Keratinocyte (primary cell): Measurements from ENCODE around the gene CCDC9B. TPM values are rescaled to one million over a fixed set of nuclear protein-coding genes. Genes with fewer than 3 reads are reported as not detected.

ENCODE experiments used
- DNase-seq: peaks from one replicate; pipeline ENCODE4 v3.0.0-alpha.2; 2011; ENCODE audit warnings: low read depth, missing footprints, low spot score
- FAIRE-seq: peaks from 2 replicates; lab custom pipeline; 2011; peaks lifted over from hg19 to GRCh38; lab: Jason Lieb, UNC
- H2AFZ ChIP-seq: 2 replicates; pipeline ENCODE4 v1.6.0; 2012; ENCODE audit warnings: low read length, control low read depth, inconsistent platforms; ENCODE audit not compliant: control insufficient read depth
- H3K27ac ChIP-seq: 2 replicates; pipeline ENCODE4 v1.5.1; 2011; ENCODE audit warnings: low read length; ENCODE audit not compliant: control insufficient read depth, insufficient read depth
- H3K27me3 ChIP-seq: 3 replicates; pipeline ENCODE4 v1.6.0; 2011; ENCODE audit warnings: low read length; ENCODE audit not compliant: control insufficient read depth, insufficient read depth; ENCODE audit errors: extremely low read depth
- H3K36me3 ChIP-seq, 2 experiments: 2 replicates in 1 of 2; 3 replicates in 1 of 2; pipeline ENCODE4 v1.5.1; 2011; ENCODE audit warnings: low read length in 2 of 2, mild to moderate bottlenecking in 1 of 2; ENCODE audit not compliant: control insufficient read depth in 2 of 2, insufficient read depth in 2 of 2; ENCODE audit errors: extremely low read depth in 1 of 2
- H3K4me1 ChIP-seq: 3 replicates; pipeline ENCODE4 v1.5.1; 2011; ENCODE audit warnings: low read length; ENCODE audit not compliant: control insufficient read depth, insufficient read depth; ENCODE audit errors: extremely low read depth
- H3K4me2 ChIP-seq: 3 replicates; pipeline ENCODE4 v1.6.0; 2011; ENCODE audit warnings: low read depth, low read length; ENCODE audit not compliant: control insufficient read depth, insufficient read depth; ENCODE audit errors: extremely low read depth
- H3K4me3 ChIP-seq, 3 experiments: fragments of 200-600 bp in 1 of 3; sonication (generic) in 1 of 3; 2 replicates in 2 of 3; 3 replicates in 1 of 3; pipeline ENCODE4 v1.5.1; 2011 to 2016; ENCODE audit warnings: low read length in 3 of 3, mild to moderate bottlenecking in 3 of 3, control low read depth in 2 of 3, inconsistent platforms in 1 of 3, low read depth in 1 of 3, mixed read lengths in 1 of 3, mixed run types in 1 of 3, moderate library complexity in 1 of 3; ENCODE audit not compliant: control insufficient read depth in 2 of 3, insufficient read depth in 2 of 3; ENCODE audit errors: extremely low read depth in 1 of 3
- H3K79me2 ChIP-seq: 2 replicates; pipeline ENCODE4 v1.6.0; 2012; ENCODE audit warnings: low read length; ENCODE audit not compliant: control insufficient read depth, insufficient read depth
- H3K9ac ChIP-seq: 3 replicates; pipeline ENCODE4 v1.6.0; 2011; ENCODE audit warnings: low read length; ENCODE audit not compliant: control insufficient read depth, insufficient read depth; ENCODE audit errors: extremely low read depth
- H3K9me1 ChIP-seq: 3 replicates; pipeline ENCODE4 v1.6.0; 2011; ENCODE audit warnings: low read length; ENCODE audit not compliant: control insufficient read depth, insufficient read depth; ENCODE audit errors: extremely low read depth
- H3K9me3 ChIP-seq: 2 replicates; pipeline ENCODE4 v1.5.1; 2012; ENCODE audit warnings: low read depth, low read length; ENCODE audit not compliant: control insufficient read depth
- H4K20me1 ChIP-seq: 3 replicates; pipeline ENCODE4 v1.6.0; 2011; ENCODE audit warnings: low read length; ENCODE audit not compliant: control insufficient read depth, insufficient read depth; ENCODE audit errors: extremely low read depth
- CTCF ChIP-seq, 3 experiments: IDR thresholded peaks in 1 of 3; conservative IDR thresholded peaks in 1 of 3; optimal IDR thresholded peaks in 1 of 3; 2 replicates in 2 of 3; 3 replicates in 1 of 3; pipeline versions ENCODE3 to v1.5.1; 2011; ENCODE audit warnings: low read length in 3 of 3, mild to moderate bottlenecking in 3 of 3, moderate library complexity in 2 of 3, control low read depth in 1 of 3, inconsistent platforms in 1 of 3; ENCODE audit not compliant: insufficient read depth in 2 of 3; ENCODE audit errors: extremely low read depth in 1 of 3
- EZH2 ChIP-seq: IDR thresholded peaks from one replicate; pipeline ENCODE4 v1.6.1; 2012; ENCODE audit warnings: inconsistent platforms, mild to moderate bottlenecking, low read length, moderate library complexity
- dilution Hi-C: fragments of 300-500 bp; cut with MboI; formaldehyde crosslinking; loops from one replicate; pipeline ENCODE4 v1.7.0; 2020; ENCODE audit warnings: low sequenced_read_pairs; ENCODE audit not compliant: extremely low pct_ligation_motif_present
- polyA plus RNA-seq, 5 experiments: library from polyadenylated mRNA; depleted of rRNA in 3 of 5; stranded (reverse) in 3 of 5; stranded (forward) in 1 of 5; unstranded in 1 of 5; fragments of >200 nt; gene quantifications; 1 replicate in 1 of 5; 2 replicates in 3 of 5; 3 replicates in 1 of 5; pipeline versions ENCODE4 v1.2.1 to v1.2.3, GENCODE V29; 2011 to 2012; ENCODE audit warnings: missing spikeins in 2 of 5, low read depth in 1 of 5, low replicate concordance in 1 of 5

Gene CCDC9B
- polyA plus RNA-seq, 1 donor (not counting 4 experiments of a cell fraction or from before 2014, with no cell fraction given), result 9.6 TPM

GRCh38 chr15:40285554-40286011, 55.2 kb downstream of the CCDC9B start:
- Histone ChIP-seq H3K9me3 (no peaks in the 10 kb centered on the region), H3K4me2 (peak overlapping the region; percentile 32), H3K9ac (no peak overlapping the region), H3K36me3 (no peaks in the 10 kb centered on the region), H2AFZ (no peak overlapping the region), H3K79me2 (no peaks in the 10 kb centered on the region), H4K20me1 (no peaks in the 10 kb centered on the region), H3K4me1 (peaks cover 14% of the 10 kb centered on the region), H3K9me1 (no peaks in the 10 kb centered on the region), H3K4me3 (no peak overlapping the region), H3K27ac (no peak overlapping the region), H3K27me3 (peaks cover 51% of the 10 kb centered on the region)
- dilution Hi-C loops, result no loop called here
- FAIRE-seq (peak; percentile 44), DNase-seq (no peak)
- TF ChIP-seq EZH2, result no peak
- no peak for TF ChIP-seq CTCF (optimal IDR thresholded peaks at IDR 0.05 in 1 of 3, IDR thresholded peaks at IDR 0.05 in 1 of 3, conservative IDR thresholded peaks at IDR 0.05 in 1 of 3; ENCODE audit: extremely low read depth in 1 of 3, insufficient read depth in 2 of 3, low read length in 3 of 3)

- H2AFZ ChIP-seq, result no peak overlapping the region
- dilution Hi-C loops, result no loop called here
- no peak for DNase-seq
- H3K27ac ChIP-seq, result no peak overlapping the region
- H3K9me3 ChIP-seq, result no peaks in the 10 kb centered on the region
- peaks cover 14% of the 10 kb centered on the region for H3K4me1 ChIP-seq
- no peaks in the 10 kb centered on the region for H3K9me1 ChIP-seq
- no peaks in the 10 kb centered on the region for H3K36me3 ChIP-seq
- no peak for TF ChIP-seq CTCF (optimal IDR thresholded peaks at IDR 0.05 in 1 of 3, IDR thresholded peaks at IDR 0.05 in 1 of 3, conservative IDR thresholded peaks at IDR 0.05 in 1 of 3; ENCODE audit: extremely low read depth in 1 of 3, insufficient read depth in 2 of 3, low read length in 3 of 3)
- TF ChIP-seq EZH2, result no peak
- no peaks in the 10 kb centered on the region for H4K20me1 ChIP-seq
- no peak overlapping the region for H3K9ac ChIP-seq
- FAIRE-seq, result no peak
- no peak overlapping the region for H3K4me3 ChIP-seq
- H3K79me2 ChIP-seq, result no peaks in the 10 kb centered on the region
- H3K4me2 ChIP-seq, result no peak overlapping the region
- peaks cover 51% of the 10 kb centered on the region for H3K27me3 ChIP-seq
Observed at GRCh38 chr15:40285151-40285550, 55.6 kb downstream of the CCDC9B start.
